ENCODE results near the gene TTN.

- TF ChIP-seq CTCF (IDR thresholded peaks at IDR 0.05) (no peak), EZH2 (IDR thresholded peaks at IDR 0.05) (no peak)
Observed at GRCh38 chr2:178676046-178676445, 131.2 kb downstream of the TTN start.
